CD4-positive, alpha-beta T cell (primary cell): Measurements from ENCODE around the gene TBL1X. TPM values are rescaled to one million over a fixed set of nuclear protein-coding genes. Genes with fewer than 3 reads are reported as not detected.

Experiments
- ATAC-seq: fragments of 200-7000 bp; cut with Tn5 transposase; one replicate; pipeline ENCODE4 v1.10.0; 2022; ENCODE audit warnings: mild to moderate bottlenecking; ENCODE audit not compliant: poor library complexity
- CTCF ChIA-PET: fragments of 350-600 bp; sonication (Branson Sonifier 250); formaldehyde crosslinking; loops from one replicate; lab custom pipeline; 2021; ENCODE audit warnings: antibody characterized with exemption, inconsistent platforms; lab: Charles Lee
- POLR2A ChIA-PET: fragments of 350-600 bp; sonication (Branson Sonifier 250); formaldehyde crosslinking; loops from one replicate; lab custom pipeline; 2021; ENCODE audit warnings: antibody characterized with exemption, inconsistent platforms; lab: Charles Lee
- DNase-seq, 14 experiments: peaks; one replicate each; pipeline ENCODE4 v3.0.0-alpha.2; 2013 to 2020; ENCODE audit warnings: mixed read lengths in 2 of 14
- H3K27ac ChIP-seq, 2 donors: one replicate each; pipeline versions ENCODE4 v1.5.1 to v1.7.0; 2013; ENCODE audit warnings: low read length in 2 of 2, low read depth in 1 of 2, mild to moderate bottlenecking in 1 of 2
- H3K27me3 ChIP-seq, 2 experiments: 1 replicate in 1 of 2; 2 replicates in 1 of 2; pipeline versions ENCODE4 v1.6.1 to v1.7.0; 2013; ENCODE audit warnings: low read length in 2 of 2, control low read depth in 1 of 2, mild to moderate bottlenecking in 1 of 2, moderate library complexity in 1 of 2; ENCODE audit not compliant: insufficient read depth in 2 of 2, control insufficient read depth in 1 of 2
- H3K36me3 ChIP-seq: one replicate; pipeline ENCODE4 v1.6.1; 2013; ENCODE audit warnings: low read length, control low read depth; ENCODE audit not compliant: insufficient read depth
- H3K4me1 ChIP-seq: one replicate; pipeline ENCODE4 v1.6.1; 2013; ENCODE audit warnings: low read length, control low read depth; ENCODE audit not compliant: insufficient read depth
- H3K4me3 ChIP-seq: one replicate; pipeline ENCODE4 v1.5.1; 2013; ENCODE audit warnings: mild to moderate bottlenecking, low read length, moderate library complexity
- H3K9me3 ChIP-seq, 2 experiments: 1 replicate in 1 of 2; 2 replicates in 1 of 2; pipeline versions ENCODE4 v1.6.1 to v1.7.0; 2013; ENCODE audit warnings: low read length in 2 of 2, mild to moderate bottlenecking in 2 of 2, control low read depth in 1 of 2, moderate library complexity in 1 of 2; ENCODE audit not compliant: control insufficient read depth in 1 of 2, insufficient read depth in 1 of 2
- H3K27ac Mint-ChIP-seq: one replicate; pipeline ENCODE4 v1.8.0; 2020; ENCODE audit warnings: mixed read lengths
- H3K27me3 Mint-ChIP-seq: one replicate; pipeline ENCODE4 v1.8.0; 2021; ENCODE audit warnings: mixed read lengths
- H3K36me3 Mint-ChIP-seq: one replicate; pipeline ENCODE4 v1.8.0; 2021; ENCODE audit warnings: low read depth, mixed read lengths
- H3K4me1 Mint-ChIP-seq: one replicate; pipeline ENCODE4 v1.8.0; 2021; ENCODE audit warnings: low read depth, mixed read lengths
- H3K4me3 Mint-ChIP-seq: one replicate; pipeline ENCODE4 v1.8.0; 2020; ENCODE audit warnings: mild to moderate bottlenecking, mixed read lengths
- H3K9me3 Mint-ChIP-seq: one replicate; pipeline ENCODE4 v1.8.0; 2020; ENCODE audit warnings: mixed read lengths
- intact Hi-C, 2 experiments: fragments of 100-400 bp; cut with DNase I in 1 of 2; cut with micrococcal nuclease in 1 of 2; formaldehyde crosslinking; loops; one replicate each; pipeline versions ENCODE4 v1.15.1 to v1.9.0; 2023 to 2025; cut with DNase I, micrococcal nuclease
- total RNA-seq, 174 experiments: library from RNA in 2 of 174; stranded (reverse) in 2 of 174; gene quantifications; one replicate each; pipeline ENCODE4 v1.2.3 and lab custom pipeline; 2021 to 2026
- TF ChIP-seq, protein P1 (sequence below): fragments of 200-600 bp; IDR thresholded peaks from one replicate; pipeline ENCODE4 v1.8.0; 2022; ENCODE audit warnings: antibody characterized with exemption, mild to moderate bottlenecking

Gene TBL1X
- total RNA-seq, 2 experiments from 2014 or later, result 17.4 to 19.2 TPM

DNA sequence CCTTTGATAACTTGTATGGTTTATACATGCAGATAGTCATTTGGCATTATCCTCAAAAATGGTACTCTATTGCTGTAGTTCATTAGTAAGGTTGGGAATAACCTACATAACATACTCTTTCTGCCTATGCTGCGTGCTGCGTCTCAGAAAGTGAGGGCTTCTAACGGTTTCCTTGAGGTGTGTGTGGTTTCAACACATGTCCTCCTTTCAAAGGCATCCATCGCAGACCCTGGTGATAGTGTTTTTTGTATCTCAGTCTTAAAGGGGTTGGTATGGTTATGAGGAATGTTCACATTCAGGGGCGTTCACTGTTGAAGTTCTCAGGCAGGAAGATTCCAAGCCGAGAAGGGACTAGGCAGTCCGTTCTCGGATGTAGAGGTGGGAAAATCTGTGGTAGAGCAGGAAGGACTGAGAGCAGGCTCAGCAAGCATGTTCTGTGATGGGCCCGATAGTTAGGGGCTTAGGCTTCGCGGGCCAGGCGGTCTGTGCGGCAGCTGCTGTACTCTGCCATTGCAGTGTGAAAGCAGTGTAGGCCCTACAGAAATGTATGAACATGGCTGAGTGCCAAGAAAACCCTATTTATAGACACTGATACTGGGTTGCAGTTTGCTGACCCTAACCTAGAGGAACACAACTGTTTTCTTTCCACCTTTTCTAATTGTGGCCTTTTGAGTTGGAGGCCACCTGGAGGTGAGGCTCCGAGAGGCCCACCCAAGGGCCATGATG, 177.6 kb downstream of the TBL1X start:
- DNase-seq (no peak), ATAC-seq (no peak)
- POLR2A ChIA-PET, result no interaction called here
- Histone ChIP-seq H3K9me3 (no peaks in the 10 kb centered on the region), H3K27ac (no peak overlapping the region), H3K36me3 (no peaks in the 10 kb centered on the region), H3K27me3 (no peaks in the 10 kb centered on the region), H3K4me1 (peaks cover 9% of the 10 kb centered on the region), H3K4me3 (no peak overlapping the region)
- H3K36me3 Mint-ChIP-seq, result no peaks in the 10 kb centered on the region
- TF ChIP-seq, protein P1, sequence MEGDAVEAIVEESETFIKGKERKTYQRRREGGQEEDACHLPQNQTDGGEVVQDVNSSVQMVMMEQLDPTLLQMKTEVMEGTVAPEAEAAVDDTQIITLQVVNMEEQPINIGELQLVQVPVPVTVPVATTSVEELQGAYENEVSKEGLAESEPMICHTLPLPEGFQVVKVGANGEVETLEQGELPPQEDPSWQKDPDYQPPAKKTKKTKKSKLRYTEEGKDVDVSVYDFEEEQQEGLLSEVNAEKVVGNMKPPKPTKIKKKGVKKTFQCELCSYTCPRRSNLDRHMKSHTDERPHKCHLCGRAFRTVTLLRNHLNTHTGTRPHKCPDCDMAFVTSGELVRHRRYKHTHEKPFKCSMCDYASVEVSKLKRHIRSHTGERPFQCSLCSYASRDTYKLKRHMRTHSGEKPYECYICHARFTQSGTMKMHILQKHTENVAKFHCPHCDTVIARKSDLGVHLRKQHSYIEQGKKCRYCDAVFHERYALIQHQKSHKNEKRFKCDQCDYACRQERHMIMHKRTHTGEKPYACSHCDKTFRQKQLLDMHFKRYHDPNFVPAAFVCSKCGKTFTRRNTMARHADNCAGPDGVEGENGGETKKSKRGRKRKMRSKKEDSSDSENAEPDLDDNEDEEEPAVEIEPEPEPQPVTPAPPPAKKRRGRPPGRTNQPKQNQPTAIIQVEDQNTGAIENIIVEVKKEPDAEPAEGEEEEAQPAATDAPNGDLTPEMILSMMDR, result no peak
- intact Hi-C loops, result no loop called here
- no peaks in the 10 kb centered on the region for H3K9me3 Mint-ChIP-seq
- H3K4me1 Mint-ChIP-seq, result peaks cover 34% of the 10 kb centered on the region
- H3K4me3 Mint-ChIP-seq, result peak overlapping the region; percentile 49
- H3K27me3 Mint-ChIP-seq, result no peaks in the 10 kb centered on the region
- peak overlapping the region; percentile 39 for H3K27ac Mint-ChIP-seq
- CTCF ChIA-PET, result no interaction called here

DNA sequence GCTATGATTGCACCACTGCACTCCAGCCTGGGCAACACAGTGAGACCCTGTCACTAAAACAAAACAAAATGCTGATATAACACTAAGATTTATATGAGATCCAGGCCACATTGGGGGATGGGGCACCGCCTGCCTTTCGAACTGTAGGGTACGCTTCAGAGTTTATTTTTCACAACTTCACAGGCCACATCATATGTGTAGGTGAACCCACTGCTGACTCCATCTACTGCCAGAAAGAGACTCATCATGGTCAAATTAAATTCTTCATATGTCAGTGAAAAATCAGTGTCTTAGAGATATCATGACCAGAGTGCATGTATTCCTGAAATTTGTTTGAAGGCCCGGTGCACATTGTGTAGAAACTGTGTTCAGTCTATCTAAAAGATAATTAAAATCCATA, 178.9 kb downstream of the TBL1X start:
- intact Hi-C loops, result no loop called here
- Histone ChIP-seq H3K27me3 (no peaks in the 10 kb centered on the region), H3K9me3 (no peaks in the 10 kb centered on the region), H3K4me3 (no peak overlapping the region), H3K27ac (no peak overlapping the region), H3K36me3 (no peaks in the 10 kb centered on the region), H3K4me1 (peaks cover 9% of the 10 kb centered on the region)
- peaks cover 30% of the 10 kb centered on the region for H3K4me1 Mint-ChIP-seq
- TF ChIP-seq, protein P1, result no peak
- DNase-seq, result no peak
- ATAC-seq, result no peak
- POLR2A ChIA-PET, result no interaction called here
- CTCF ChIA-PET, result no interaction called here
- H3K36me3 Mint-ChIP-seq, result no peaks in the 10 kb centered on the region
- no peaks in the 10 kb centered on the region for H3K27me3 Mint-ChIP-seq
- no peaks in the 10 kb centered on the region for H3K9me3 Mint-ChIP-seq
- H3K27ac Mint-ChIP-seq, result peak overlapping the region; percentile 45
- H3K4me3 Mint-ChIP-seq, result no peak overlapping the region

DNA sequence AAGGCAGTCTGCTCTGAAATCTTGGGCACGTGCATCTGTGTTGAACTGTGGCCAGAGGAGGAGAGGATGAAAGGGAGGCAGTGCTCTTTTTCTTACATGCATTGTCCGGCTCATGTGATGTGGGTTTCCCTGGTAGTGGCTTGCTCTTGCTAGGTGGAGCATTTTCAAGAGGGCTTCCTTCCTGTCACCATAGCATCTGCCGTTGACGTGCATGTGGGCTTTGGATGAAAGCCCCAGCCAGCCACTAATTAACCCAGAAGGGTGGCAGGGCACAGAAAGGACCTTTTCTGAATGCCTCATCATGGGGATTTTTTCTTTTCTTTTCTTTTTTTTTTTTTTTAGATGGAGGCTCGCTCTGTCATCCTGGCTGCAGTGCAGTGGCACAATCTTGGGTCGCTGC, 179.5 kb downstream of the TBL1X start:
- peaks cover 26% of the 10 kb centered on the region for H3K4me1 Mint-ChIP-seq
- Histone ChIP-seq H3K36me3 (no peaks in the 10 kb centered on the region), H3K4me3 (no peak overlapping the region), H3K27ac (no peak overlapping the region), H3K9me3 (no peaks in the 10 kb centered on the region), H3K4me1 (peaks cover 9% of the 10 kb centered on the region), H3K27me3 (no peaks in the 10 kb centered on the region)
- no peaks in the 10 kb centered on the region for H3K27me3 Mint-ChIP-seq
- intact Hi-C loops, result no loop called here
- H3K9me3 Mint-ChIP-seq, result no peaks in the 10 kb centered on the region
- H3K4me3 Mint-ChIP-seq, result peak overlapping the region; percentile 39
- H3K27ac Mint-ChIP-seq, result peak overlapping the region; percentile 45
- CTCF ChIA-PET, result no interaction called here
- TF ChIP-seq, protein P1, result no peak
- POLR2A ChIA-PET, result no interaction called here
- ATAC-seq (peak; percentile 89), DNase-seq (peak in 7 of 14 experiments; percentile 8 to 69 (median 33))
- H3K36me3 Mint-ChIP-seq, result no peaks in the 10 kb centered on the region
